HCT116 (cell line): Measurements from ENCODE around the gene JUN. TPM values are rescaled to one million over a fixed set of nuclear protein-coding genes. Genes with fewer than 3 reads are reported as not detected.

Experiments used
- ATAC-seq: fragments of 200-7000 bp; cut with Tn5 transposase; 2 replicates; pipeline ENCODE4 v1.9.1; 2020; ENCODE audit warnings: mild to moderate bottlenecking, moderate library complexity
- BruUV-seq: library from RNA; stranded (reverse); fragments of 400-500 nt; replicated peaks from 2 replicates; lab custom pipeline; 2021; lab: Mats Ljungman, UMichigan
- CTCF ChIA-PET: fragments of 300-600 bp; sonication (Branson Sonifier 250); formaldehyde crosslinking; loops from one replicate; lab custom pipeline; 2021; ENCODE audit warnings: antibody characterized with exemption; lab: Charles Lee
- POLR2A ChIA-PET: fragments of 300-600, 350-600 bp; sonication (Branson Sonifier 250); formaldehyde crosslinking; loops from one replicate; lab custom pipeline; 2021; ENCODE audit warnings: antibody characterized with exemption; lab: Charles Lee
- RAD21 ChIA-PET, 2 experiments: fragments of 300-600 bp; sonication (Branson Sonifier 250); formaldehyde crosslinking; loops; one replicate each; lab custom pipeline; 2023; ENCODE audit warnings: low total read pairs in 2 of 2; ENCODE audit not compliant: uncharacterized antibody in 2 of 2, unreplicated experiment in 2 of 2, low non-redundant PET in 1 of 2; lab: Charles Lee
- DNase-seq: peaks from one replicate; pipeline ENCODE4 v3.0.0-alpha.2; 2010; ENCODE audit warnings: low read depth, low spot score
- H2AFZ ChIP-seq: fragments of 200-600 bp; shearing (Covaris generic), sonication (generic); 2 replicates; pipeline ENCODE4 v1.6.1; 2017; ENCODE audit warnings: low read depth, mixed run types, mixed read lengths, antibody characterized with exemption, low read length; ENCODE audit not compliant: poor library complexity, severe bottlenecking
- H3K27ac ChIP-seq: 2 replicates; pipeline ENCODE4 v1.5.1; 2012; ENCODE audit warnings: low read depth, low read length
- H3K27me3 ChIP-seq: fragments of 200-600 bp; sonication (generic); 2 replicates; pipeline ENCODE4 v1.6.1; 2016; ENCODE audit warnings: mixed run types, low read length, mixed read lengths; ENCODE audit not compliant: insufficient read depth
- H3K36me3 ChIP-seq, 2 experiments: fragments of 200-500 bp in 1 of 2; fragments of 200-600 bp in 1 of 2; sonication (Bioruptor generic) in 1 of 2; sonication (generic) in 1 of 2; 2 replicates each; pipeline versions ENCODE4 v1.5.1 to v1.6.1; 2014 to 2016; ENCODE audit warnings: low read length in 2 of 2, inconsistent platforms in 1 of 2, mixed read lengths in 1 of 2, mixed run types in 1 of 2; ENCODE audit not compliant: insufficient read depth in 2 of 2, control insufficient read depth in 1 of 2
- H3K4me1 ChIP-seq, 2 experiments: fragments of 200-600 bp in 1 of 2; sonication (generic) in 1 of 2; 2 replicates each; pipeline versions ENCODE4 v1.5.1 to v1.6.1; 2012 to 2017; ENCODE audit warnings: low read length in 2 of 2, inconsistent platforms in 1 of 2, mild to moderate bottlenecking in 1 of 2, mixed read lengths in 1 of 2, mixed run types in 1 of 2, moderate library complexity in 1 of 2; ENCODE audit not compliant: insufficient read depth in 2 of 2, control insufficient read depth in 1 of 2
- H3K4me2 ChIP-seq: fragments of 200-600 bp; sonication (generic); 2 replicates; pipeline ENCODE4 v1.6.1; 2017; ENCODE audit warnings: mixed run types, low read length, mixed read lengths
- H3K4me3 ChIP-seq, 2 experiments: fragments of 200-600 bp in 1 of 2; sonication (generic) in 1 of 2; replicated peaks in 1 of 2; 2 replicates each; pipeline ENCODE4 v1.5.1; 2011 to 2016; ENCODE audit warnings: low read length in 2 of 2, control low read depth in 1 of 2, low read depth in 1 of 2, mild to moderate bottlenecking in 1 of 2, mixed read lengths in 1 of 2, mixed run types in 1 of 2
- H3K79me2 ChIP-seq: fragments of 200-600 bp; sonication (generic); 2 replicates; pipeline ENCODE4 v1.6.1; 2017; ENCODE audit warnings: mild to moderate bottlenecking, mixed run types, low read length, moderate library complexity, mixed read lengths; ENCODE audit not compliant: insufficient read depth
- H3K9ac ChIP-seq: fragments of 200-600 bp; sonication (generic); 2 replicates; pipeline ENCODE4 v1.6.1; 2016; ENCODE audit warnings: low read length, mixed read lengths
- H3K9me2 ChIP-seq: fragments of 200-600 bp; sonication (generic), shearing (Covaris generic); 2 replicates; pipeline ENCODE4 v1.6.1; 2017; ENCODE audit warnings: mixed run types, mild to moderate bottlenecking, moderate library complexity; ENCODE audit not compliant: insufficient read depth
- H3K9me3 ChIP-seq, 2 experiments: fragments of 200-500 bp in 1 of 2; fragments of 200-600 bp in 1 of 2; sonication (Bioruptor generic) in 1 of 2; sonication (generic) in 1 of 2; 2 replicates each; pipeline ENCODE4 v1.6.1; 2014 to 2017; ENCODE audit warnings: low read length in 2 of 2, mixed read lengths in 2 of 2, inconsistent platforms in 1 of 2, low read depth in 1 of 2, mild to moderate bottlenecking in 1 of 2, mixed run types in 1 of 2, moderate library complexity in 1 of 2; ENCODE audit not compliant: control insufficient read depth in 1 of 2, insufficient read depth in 1 of 2
- H4K20me1 ChIP-seq: fragments of 200-600 bp; sonication (generic), shearing (Covaris generic); 2 replicates; pipeline ENCODE4 v1.6.1; 2017; ENCODE audit warnings: mixed run types, mild to moderate bottlenecking, moderate library complexity; ENCODE audit not compliant: insufficient read depth
- CBX3 ChIP-seq: IDR thresholded peaks from 2 replicates; pipeline ENCODE4 v1.6.1; 2012; ENCODE audit warnings: low read depth
- CTCF ChIP-seq, 3 experiments: fragments of 200-600 bp in 1 of 3; sonication (generic) in 1 of 3; IDR thresholded peaks in 2 of 3; conservative IDR thresholded peaks in 1 of 3; 2 replicates each; pipeline ENCODE4 v1.5.1; 2012 to 2017; ENCODE audit warnings: low read depth in 2 of 3, low read length in 2 of 3, antibody characterized with exemption in 1 of 3, borderline replicate concordance in 1 of 3, control low read depth in 1 of 3, mild to moderate bottlenecking in 1 of 3, mixed read lengths in 1 of 3, mixed run types in 1 of 3, moderate library complexity in 1 of 3; ENCODE audit not compliant: insufficient read depth in 1 of 3
- ELF1 ChIP-seq: IDR thresholded peaks from 2 replicates; pipeline ENCODE4 v1.6.1; 2012; ENCODE audit warnings: low read depth, borderline replicate concordance
- EZH2phosphoT487 ChIP-seq: fragments of 200-600 bp; IDR thresholded peaks from 2 replicates; pipeline ENCODE4 v1.6.1; 2018; ENCODE audit warnings: antibody characterized with exemption, borderline replicate concordance
- POLR2AphosphoS5 ChIP-seq: IDR thresholded peaks from 2 replicates; pipeline ENCODE4 v1.6.1; 2011; ENCODE audit warnings: mild to moderate bottlenecking, low read depth, low read length, moderate library complexity
- SP1 ChIP-seq: IDR thresholded peaks from 2 replicates; pipeline ENCODE4 v1.6.1; 2012; ENCODE audit warnings: low read depth
- ZNF274 ChIP-seq: fragments of 200-500 bp; sonication (Bioruptor generic); IDR thresholded peaks from 2 replicates; pipeline ENCODE4 v1.6.1; 2014; ENCODE audit warnings: mild to moderate bottlenecking, low read depth, low read length, inconsistent platforms
- intact Hi-C: fragments of 100-400 bp; cut with micrococcal nuclease; formaldehyde crosslinking; loops from 2 replicates; pipeline ENCODE4 v1.10.0; 2022
- total RNA-seq: library from RNA; stranded (reverse); gene quantifications from one replicate; pipeline ENCODE4 v1.2.1, GENCODE V29; 2021; ENCODE audit not compliant: unreplicated experiment
- TF ChIP-seq, protein P1 (sequence below): IDR thresholded peaks from 2 replicates; pipeline ENCODE4 v1.6.1; 2011; ENCODE audit warnings: mild to moderate bottlenecking, low read length, moderate library complexity; ENCODE audit not compliant: insufficient replicate concordance; ENCODE audit errors: extremely low read depth

Gene JUN
- total RNA-seq, 1 experiment from 2014 or later: 18.7 TPM

DNA sequence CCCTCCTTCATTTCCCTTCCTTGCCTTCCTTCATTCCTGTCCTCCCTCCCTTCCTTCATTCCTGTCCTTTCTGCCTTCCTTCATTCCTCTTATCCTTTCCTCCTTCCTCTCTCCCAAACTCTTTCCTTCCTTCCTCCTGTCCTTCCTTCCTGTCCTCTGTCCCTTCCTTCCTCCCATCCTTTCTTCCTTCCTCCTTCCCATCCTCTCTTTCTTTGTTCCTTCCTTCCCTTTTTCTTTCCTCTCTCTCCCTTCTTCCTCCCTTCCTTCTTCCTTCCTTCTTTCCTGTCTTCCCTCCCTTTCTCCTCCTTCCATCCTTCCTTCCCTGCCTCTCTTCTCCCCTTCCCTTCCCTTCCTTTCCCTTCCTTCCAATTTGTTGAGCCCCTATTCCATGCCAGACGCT, 15.8 kb upstream of the JUN start (continued):
- no peak for TF ChIP-seq CTCF (IDR thresholded peaks at IDR 0.05 in 2 of 3, conservative IDR thresholded peaks at IDR 0.05 in 1 of 3; ENCODE audit: borderline replicate concordance in 1 of 3, insufficient read depth in 1 of 3, low read depth in 2 of 3, low read length in 2 of 3)
- no peak for TF ChIP-seq ELF1
- no peak for TF ChIP-seq CBX3
- no peak for TF ChIP-seq SP1
- TF ChIP-seq, protein P1, sequence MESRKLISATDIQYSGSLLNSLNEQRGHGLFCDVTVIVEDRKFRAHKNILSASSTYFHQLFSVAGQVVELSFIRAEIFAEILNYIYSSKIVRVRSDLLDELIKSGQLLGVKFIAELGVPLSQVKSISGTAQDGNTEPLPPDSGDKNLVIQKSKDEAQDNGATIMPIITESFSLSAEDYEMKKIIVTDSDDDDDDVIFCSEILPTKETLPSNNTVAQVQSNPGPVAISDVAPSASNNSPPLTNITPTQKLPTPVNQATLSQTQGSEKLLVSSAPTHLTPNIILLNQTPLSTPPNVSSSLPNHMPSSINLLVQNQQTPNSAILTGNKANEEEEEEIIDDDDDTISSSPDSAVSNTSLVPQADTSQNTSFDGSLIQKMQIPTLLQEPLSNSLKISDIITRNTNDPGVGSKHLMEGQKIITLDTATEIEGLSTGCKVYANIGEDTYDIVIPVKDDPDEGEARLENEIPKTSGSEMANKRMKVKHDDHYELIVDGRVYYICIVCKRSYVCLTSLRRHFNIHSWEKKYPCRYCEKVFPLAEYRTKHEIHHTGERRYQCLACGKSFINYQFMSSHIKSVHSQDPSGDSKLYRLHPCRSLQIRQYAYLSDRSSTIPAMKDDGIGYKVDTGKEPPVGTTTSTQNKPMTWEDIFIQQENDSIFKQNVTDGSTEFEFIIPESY: no peak

GRCh38 chr1:58798910-58799442, 15.1 kb upstream of the JUN start:
- intact Hi-C loops: no loop called here
- H3K79me2 ChIP-seq: no peaks in the 10 kb centered on the region
- no peaks in the 10 kb centered on the region for H3K27me3 ChIP-seq
- no peak for ATAC-seq
- TF ChIP-seq POLR2AphosphoS5: no peak
- TF ChIP-seq SP1: no peak
- TF ChIP-seq EZH2phosphoT487: no peak
- no peak for TF ChIP-seq ZNF274
- H3K36me3 ChIP-seq: no peaks in the 10 kb centered on the region
- H3K4me3 ChIP-seq: no peak overlapping the region
- CTCF ChIA-PET: no interaction called here
- no peaks in the 10 kb centered on the region for H3K9me2 ChIP-seq
- H3K9ac ChIP-seq: no peak overlapping the region
- H3K27ac ChIP-seq: no peak overlapping the region
- DNase-seq: no peak
- no peak overlapping the region for H2AFZ ChIP-seq
- no peaks in the 10 kb centered on the region for H3K4me1 ChIP-seq
- no TSS peak for BruUV-seq
- no peaks in the 10 kb centered on the region for H3K9me3 ChIP-seq
- RAD21 ChIA-PET: no interaction called here
- no peaks in the 10 kb centered on the region for H4K20me1 ChIP-seq
- POLR2A ChIA-PET: no interaction called here
- H3K4me2 ChIP-seq: no peak overlapping the region
